NB4 (cell line): Measurements from ENCODE around the gene MGMT.

Experiments
- POLR2A ChIP-seq: IDR thresholded peaks from 2 replicates; pipeline ENCODE4 v1.6.1; 2011; ENCODE audit warnings: mild to moderate bottlenecking; ENCODE audit not compliant: insufficient read length; ENCODE audit errors: extremely low read depth
- TF ChIP-seq, protein P1 (sequence below): IDR thresholded peaks from one replicate; pipeline ENCODE4 v1.5.1; 2012; ENCODE audit warnings: low read depth, low read length
- TF ChIP-seq, protein P2 (sequence below): IDR thresholded peaks from 2 replicates; pipeline ENCODE4 v1.6.1; 2011; ENCODE audit warnings: low read depth, low read length

DNA sequence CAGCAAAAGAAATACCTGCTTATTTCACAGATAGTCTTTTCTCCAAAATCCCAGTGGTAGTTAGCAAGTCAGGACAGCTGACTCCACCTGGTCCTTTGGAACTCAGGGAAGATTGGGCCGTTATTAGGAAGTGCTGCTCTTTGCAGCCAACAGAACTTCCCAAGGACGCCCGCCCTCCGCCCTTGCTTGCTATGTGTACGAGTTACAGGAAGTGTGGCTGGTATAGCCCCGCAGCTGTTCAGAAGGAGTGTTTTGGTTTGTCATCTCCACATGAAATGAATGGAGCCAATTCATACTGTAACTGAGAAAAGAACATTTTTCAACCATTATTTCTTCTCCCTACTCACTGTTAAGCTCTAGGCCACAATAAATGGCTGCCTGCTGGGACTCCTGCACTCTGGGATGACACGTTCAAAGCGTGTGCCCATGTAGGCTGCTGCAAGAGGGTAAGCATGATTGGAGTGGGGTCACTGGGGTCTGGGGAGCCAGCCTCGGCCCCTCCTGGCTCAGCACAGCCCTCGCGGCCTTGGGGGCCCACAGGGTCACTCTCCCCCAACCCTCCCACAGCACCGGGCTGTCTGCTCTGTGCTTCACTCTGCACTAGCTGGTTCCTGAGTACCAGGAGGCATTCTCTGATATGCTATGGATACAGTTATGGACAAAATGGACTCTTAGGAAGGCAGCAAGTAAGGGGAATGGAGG lies 253.0 kb downstream of the MGMT start:
- no peak for TF ChIP-seq POLR2A
- TF ChIP-seq, protein P1, sequence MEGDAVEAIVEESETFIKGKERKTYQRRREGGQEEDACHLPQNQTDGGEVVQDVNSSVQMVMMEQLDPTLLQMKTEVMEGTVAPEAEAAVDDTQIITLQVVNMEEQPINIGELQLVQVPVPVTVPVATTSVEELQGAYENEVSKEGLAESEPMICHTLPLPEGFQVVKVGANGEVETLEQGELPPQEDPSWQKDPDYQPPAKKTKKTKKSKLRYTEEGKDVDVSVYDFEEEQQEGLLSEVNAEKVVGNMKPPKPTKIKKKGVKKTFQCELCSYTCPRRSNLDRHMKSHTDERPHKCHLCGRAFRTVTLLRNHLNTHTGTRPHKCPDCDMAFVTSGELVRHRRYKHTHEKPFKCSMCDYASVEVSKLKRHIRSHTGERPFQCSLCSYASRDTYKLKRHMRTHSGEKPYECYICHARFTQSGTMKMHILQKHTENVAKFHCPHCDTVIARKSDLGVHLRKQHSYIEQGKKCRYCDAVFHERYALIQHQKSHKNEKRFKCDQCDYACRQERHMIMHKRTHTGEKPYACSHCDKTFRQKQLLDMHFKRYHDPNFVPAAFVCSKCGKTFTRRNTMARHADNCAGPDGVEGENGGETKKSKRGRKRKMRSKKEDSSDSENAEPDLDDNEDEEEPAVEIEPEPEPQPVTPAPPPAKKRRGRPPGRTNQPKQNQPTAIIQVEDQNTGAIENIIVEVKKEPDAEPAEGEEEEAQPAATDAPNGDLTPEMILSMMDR: no peak
- TF ChIP-seq, protein P2, sequence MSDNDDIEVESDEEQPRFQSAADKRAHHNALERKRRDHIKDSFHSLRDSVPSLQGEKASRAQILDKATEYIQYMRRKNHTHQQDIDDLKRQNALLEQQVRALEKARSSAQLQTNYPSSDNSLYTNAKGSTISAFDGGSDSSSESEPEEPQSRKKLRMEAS: no peak
